HepG2 (cell line): ENCODE data around the gene RASSF7. TPM values are rescaled to one million over a fixed set of nuclear protein-coding genes. Genes with fewer than 3 reads are reported as not detected.
A peak's percentile ranks its signal among the peaks of the same experiment; 100 is the strongest.

Experiments
- ATAC-seq: fragments of 200-7000 bp; cut with Tn5 transposase; 3 replicates; pipeline ENCODE4 v1.9.1; 2020; ENCODE audit warnings: mild to moderate bottlenecking, moderate library complexity
- BruUV-seq: library from RNA; stranded (reverse); fragments of 400-500 nt; replicated peaks from 2 replicates; lab custom pipeline; 2021; lab: Mats Ljungman, UMichigan
- CTCF ChIA-PET: fragments of 300-600 bp; formaldehyde crosslinking; extraction: SDS; loops from one replicate; lab custom pipeline; 2021; ENCODE audit warnings: low total read pairs, inconsistent platforms, low intra/inter-chr PET ratio; lab: Yijun Ruan, JAX
- POLR2A ChIA-PET: fragments of 350-600 bp; sonication (Branson Sonifier 250); formaldehyde crosslinking; loops from one replicate; lab custom pipeline; 2020; ENCODE audit warnings: antibody characterized with exemption, inconsistent platforms; lab: Yijun Ruan, JAX
- DNase-seq: peaks from one replicate; pipeline ENCODE4 v3.0.0-alpha.2; 2015; ENCODE audit warnings: low spot score
- FAIRE-seq: peaks from 3 replicates; lab custom pipeline; 2011; peaks lifted over from hg19 to GRCh38; lab: Jason Lieb, UNC
- H2AFZ ChIP-seq: one replicate; pipeline ENCODE4 v1.6.1; 2011; ENCODE audit warnings: low read length, inconsistent platforms
- H3K27ac ChIP-seq: fragments of 300-600 bp; 3 replicates; pipeline ENCODE4 v1.8.0; 2011; ENCODE audit warnings: mixed run types, mild to moderate bottlenecking, mixed read lengths, low read length, inconsistent platforms; ENCODE audit not compliant: insufficient read depth; ENCODE audit errors: extremely low read length
- H3K27me3 ChIP-seq, 2 experiments: fragments of 200-600 bp in 1 of 2; 2 replicates in 1 of 2; 3 replicates in 1 of 2; pipeline versions ENCODE4 v1.6.0 to v1.8.0; 2011; ENCODE audit warnings: low read length in 2 of 2, mild to moderate bottlenecking in 2 of 2, moderate library complexity in 2 of 2, inconsistent platforms in 1 of 2; ENCODE audit not compliant: insufficient read depth in 2 of 2, control insufficient read depth in 1 of 2
- H3K36me3 ChIP-seq, 2 experiments: fragments of 200-600 bp in 1 of 2; replicated peaks in 1 of 2; 2 replicates in 1 of 2; 3 replicates in 1 of 2; pipeline versions ENCODE4 v1.5.1 to v1.8.0; 2011; ENCODE audit warnings: low read length in 2 of 2, inconsistent platforms in 1 of 2; ENCODE audit not compliant: insufficient read depth in 2 of 2, control insufficient read depth in 1 of 2
- H3K4me1 ChIP-seq: 2 replicates; pipeline ENCODE4 v1.5.1; 2012; ENCODE audit warnings: low read length, inconsistent platforms; ENCODE audit not compliant: insufficient read depth
- H3K4me2 ChIP-seq: 2 replicates; pipeline ENCODE4 v1.6.0; 2011; ENCODE audit warnings: low read depth, low read length, inconsistent platforms
- H3K4me3 ChIP-seq, 3 experiments: fragments of 200-600 bp in 1 of 3; sonication (generic), shearing (Covaris generic) in 1 of 3; replicated peaks in 1 of 3; 2 replicates each; pipeline ENCODE4 v1.5.1; 2011 to 2016; ENCODE audit warnings: low read length in 3 of 3, inconsistent platforms in 2 of 3, low read depth in 2 of 3, mild to moderate bottlenecking in 2 of 3, control low read depth in 1 of 3, mixed read lengths in 1 of 3; ENCODE audit not compliant: insufficient read depth in 1 of 3
- H3K79me2 ChIP-seq: one replicate; pipeline ENCODE4 v1.6.1; 2011; ENCODE audit warnings: low read length, inconsistent platforms; ENCODE audit not compliant: insufficient read depth
- H3K9ac ChIP-seq: 2 replicates; pipeline ENCODE4 v1.6.0; 2011; ENCODE audit warnings: mild to moderate bottlenecking, low read depth, low read length, inconsistent platforms; ENCODE audit not compliant: insufficient read depth
- H3K9me3 ChIP-seq: 2 replicates; pipeline ENCODE4 v1.5.1; 2012; ENCODE audit warnings: mild to moderate bottlenecking, low read length
- H4K20me1 ChIP-seq: 2 replicates; pipeline ENCODE4 v1.6.0; 2011; ENCODE audit warnings: inconsistent platforms, mild to moderate bottlenecking, low read length, moderate library complexity; ENCODE audit not compliant: insufficient read depth
- AGO2 ChIP-seq: fragments of 200-400 bp; formaldehyde crosslinking; optimal IDR thresholded peaks from 2 replicates; pipeline ENCODE3; 2017; ENCODE audit warnings: mild to moderate bottlenecking, low read depth, low read length, moderate library complexity
- EZH2 ChIP-seq: conservative IDR thresholded peaks from 2 replicates; pipeline ENCODE4 v1.6.1; 2012; ENCODE audit warnings: mild to moderate bottlenecking, low read depth, low read length, moderate library complexity
- GZF1 ChIP-seq: sonication (generic); formaldehyde crosslinking; IDR thresholded peaks from 2 replicates; pipeline ENCODE4 v1.5.1; 2020; ENCODE audit warnings: mild to moderate bottlenecking, missing genetic modification reagents
- IRF2 ChIP-seq: IDR thresholded peaks from 2 replicates; pipeline ENCODE4 v1.6.1; 2018; ENCODE audit warnings: missing genetic modification reagents, missing compliant biosample characterization
- MNT ChIP-seq: fragments of 450-650 bp; IDR thresholded peaks from 2 replicates; pipeline ENCODE4 v1.6.1; 2016
- RBM22 ChIP-seq: fragments of 200-400 bp; formaldehyde crosslinking; optimal IDR thresholded peaks from 2 replicates; pipeline ENCODE3; 2017; ENCODE audit warnings: mild to moderate bottlenecking, low read length, moderate library complexity
- SNAPC2 ChIP-seq: sonication (generic); formaldehyde crosslinking; IDR thresholded peaks from 2 replicates; pipeline ENCODE4 v1.8.1; 2022; ENCODE audit warnings: mild to moderate bottlenecking, missing genetic modification reagents
- ZBTB33 ChIP-seq: sonication (generic); formaldehyde crosslinking; IDR thresholded peaks from 2 replicates; pipeline ENCODE4 v1.4.0; 2020; ENCODE audit warnings: missing genetic modification reagents
- ZNF256 ChIP-seq: sonication (generic); formaldehyde crosslinking; conservative IDR thresholded peaks from 2 replicates; pipeline ENCODE4 v1.4.0; 2020; ENCODE audit warnings: missing genetic modification reagents
- WGBS: methylation state at CpG from one replicate; pipeline ENCODE4 v1.1.6; 2017; ENCODE audit warnings: low lambda C conversion rate; 5-methylcytosine and 5-hydroxymethylcytosine counted together
- in situ Hi-C: cut with HindIII; loops from 2 replicates; pipeline ENCODE4 v1.10.0; 2017; ENCODE audit warnings: low pct_unique_long_range_greater_than_20kb; ENCODE audit not compliant: extremely low pct_ligation_motif_present
- intact Hi-C: fragments of 100-400 bp; cut with micrococcal nuclease; formaldehyde crosslinking; loops from one replicate; pipeline ENCODE4 v1.10.0; 2022; ENCODE audit not compliant: unreplicated experiment
- polyA plus RNA-seq, 8 experiments: library from polyadenylated mRNA; depleted of rRNA in 3 of 8; stranded (reverse) in 7 of 8; unstranded in 1 of 8; fragments of >200 nt; fragmentation: Illumina TruSeq in 4 of 8; extraction: Trizol in 4 of 8; gene quantifications; 2 replicates each; pipeline versions ENCODE4 v1.2.1 to v1.2.3, GENCODE V29; 2011 to 2016; ENCODE audit warnings: low read depth in 4 of 8, missing spikeins in 1 of 8, mixed read lengths in 1 of 8; ENCODE audit not compliant: insufficient read depth in 1 of 8
- total RNA-seq, 5 experiments: library from RNA; depleted of rRNA; stranded (reverse); fragments of >200 nt; fragmentation: Illumina TruSeq; extraction: Trizol; gene quantifications; 2 replicates each; pipeline ENCODE4 v1.2.3, GENCODE V29; 2016; ENCODE audit warnings: low read depth in 1 of 5

The RASSF7 gene
- total and polyA plus RNA-seq, 2 of the 13 experiments (the other 11 are each of a cell fraction or from before 2014, with no cell fraction given) = 20.2 to 28.6 TPM

- Histone ChIP-seq H3K9ac (no peak overlapping the region), H3K4me1 (peaks cover 65% of the 10 kb centered on the region), H3K4me3 (no peak overlapping the region), H4K20me1 (peaks cover 53% of the 10 kb centered on the region), H3K9me3 (no peaks in the 10 kb centered on the region), H3K36me3 (peaks cover 12 to 34% of the 10 kb centered on the region in 2 experiments), H2AFZ (no peak overlapping the region), H3K79me2 (peaks cover 71% of the 10 kb centered on the region), H3K27ac (no peak overlapping the region), H3K27me3 (no peaks in the 10 kb centered on the region; a peak in 1 of 5 replicates), H3K4me2 (no peak overlapping the region)
- no peak for DNase-seq
- FAIRE-seq = no peak
- 93% methylated on average over 17 of the region's 17 CpGs for WGBS
- TF ChIP-seq RBM22 (peak; percentile 32), MNT (no peak), ZNF256 (CRISPR knock-in tag) (no peak), SNAPC2 (no peak)
- POLR2A ChIA-PET = no interaction called here
- BruUV-seq = TSS peak; percentile 28
- CTCF ChIA-PET = no interaction called here
- intact Hi-C loops = no loop called here
- ATAC-seq = no peak
- in situ Hi-C loops = no loop called here
Measured at GRCh38 chr11:581752-582151, 21.0 kb downstream of the RASSF7 start.

- intact Hi-C loops = no loop called here
- peaks cover 68% of the 10 kb centered on the region for H3K4me1 ChIP-seq
- H3K4me2 ChIP-seq = no peak overlapping the region
- H3K36me3 ChIP-seq = peaks cover 18 to 44% of the 10 kb centered on the region in 2 experiments
- POLR2A ChIA-PET = no interaction called here
- no peak for DNase-seq
- H2AFZ ChIP-seq = no peak overlapping the region
- in situ Hi-C loops = no loop called here
- ATAC-seq = no peak
- FAIRE-seq = no peak
- H4K20me1 ChIP-seq = peaks cover 39% of the 10 kb centered on the region
- peaks cover 54% of the 10 kb centered on the region for H3K79me2 ChIP-seq
- H3K9me3 ChIP-seq = no peaks in the 10 kb centered on the region
- no peaks in the 10 kb centered on the region for H3K27me3 ChIP-seq
- no TSS peak for BruUV-seq
- H3K27ac ChIP-seq = no peak overlapping the region
- CTCF ChIA-PET = no interaction called here
- TF ChIP-seq EZH2 (no peak), AGO2 (peak; percentile 63), ZBTB33 (CRISPR knock-in tag) (0 out of 2 replicates have a peak, but pooled peaks have one; percentile 26), GZF1 (CRISPR knock-in tag) (no peak), IRF2 (no peak)
- no peak overlapping the region for H3K4me3 ChIP-seq
- no peak overlapping the region for H3K9ac ChIP-seq
- WGBS = 97% methylated on average over 10 of the region's 10 CpGs
Measured at GRCh38 chr11:584287-584686, 23.5 kb downstream of the RASSF7 start.
